HG03460 (cell line): Measurements from ENCODE around the gene CCNDBP1.
"Not testable (repeated sequence)": the region's sequence is repeated elsewhere in the genome, so short reads cannot be mapped to it uniquely, and the experiment has no call there.

Experiments
- ATAC-seq: cut with Tn5 transposase; IDR thresholded peaks from one replicate; pipeline ENCODE4 v1.9.1; 2021; ENCODE audit not compliant: unreplicated experiment

Gene CCNDBP1, protein sequence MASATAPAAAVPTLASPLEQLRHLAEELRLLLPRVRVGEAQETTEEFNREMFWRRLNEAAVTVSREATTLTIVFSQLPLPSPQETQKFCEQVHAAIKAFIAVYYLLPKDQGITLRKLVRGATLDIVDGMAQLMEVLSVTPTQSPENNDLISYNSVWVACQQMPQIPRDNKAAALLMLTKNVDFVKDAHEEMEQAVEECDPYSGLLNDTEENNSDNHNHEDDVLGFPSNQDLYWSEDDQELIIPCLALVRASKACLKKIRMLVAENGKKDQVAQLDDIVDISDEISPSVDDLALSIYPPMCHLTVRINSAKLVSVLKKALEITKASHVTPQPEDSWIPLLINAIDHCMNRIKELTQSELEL

DNA sequence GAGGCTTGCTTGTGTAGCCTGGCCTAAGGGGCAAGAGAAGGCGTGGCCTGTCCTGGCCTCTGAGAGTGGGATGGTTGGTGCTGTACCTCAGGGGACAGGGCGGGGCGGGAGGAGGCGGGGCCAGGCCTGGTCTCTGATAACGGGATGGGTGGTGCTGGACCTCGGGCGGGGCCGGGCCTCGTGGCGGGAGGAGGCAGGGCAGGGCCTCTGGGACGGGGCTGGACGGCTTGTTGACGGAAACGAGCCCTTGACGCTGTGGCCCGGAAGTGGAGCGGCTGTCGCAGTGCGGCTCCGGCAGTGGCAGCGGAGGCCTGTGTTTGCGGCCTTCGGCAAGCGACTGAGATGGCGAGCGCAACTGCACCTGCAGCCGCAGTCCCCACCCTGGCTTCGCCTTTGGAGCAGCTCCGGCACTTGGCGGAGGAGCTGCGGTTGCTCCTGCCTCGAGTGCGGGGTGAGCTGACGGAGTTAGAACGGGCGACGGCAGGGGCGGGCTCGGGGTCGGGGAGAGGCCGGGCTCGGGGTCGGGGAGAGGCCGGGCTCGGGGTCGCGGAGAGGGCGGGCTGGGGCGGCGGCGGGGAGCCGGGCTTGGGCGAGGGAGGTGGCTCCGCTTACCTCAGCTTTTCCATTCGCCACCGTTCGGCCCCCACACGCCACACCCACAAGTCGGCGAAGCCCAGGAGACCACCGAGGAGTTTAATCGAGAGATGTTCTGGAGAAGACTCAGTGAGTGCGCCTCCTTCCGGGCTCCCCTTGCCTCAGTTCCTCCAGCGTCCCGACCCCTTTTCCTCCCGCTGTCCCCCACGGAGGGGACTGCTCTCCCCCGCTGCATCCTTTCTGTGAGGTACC is at the start of gene CCNDBP1:
Gene CCNDBP1 (plus strand): TSS at position 247 of the 846 bp plus-strand sequence. CDS start 96 bp downstream, at position 343.
- peak; percentile 96 for ATAC-seq

DNA sequence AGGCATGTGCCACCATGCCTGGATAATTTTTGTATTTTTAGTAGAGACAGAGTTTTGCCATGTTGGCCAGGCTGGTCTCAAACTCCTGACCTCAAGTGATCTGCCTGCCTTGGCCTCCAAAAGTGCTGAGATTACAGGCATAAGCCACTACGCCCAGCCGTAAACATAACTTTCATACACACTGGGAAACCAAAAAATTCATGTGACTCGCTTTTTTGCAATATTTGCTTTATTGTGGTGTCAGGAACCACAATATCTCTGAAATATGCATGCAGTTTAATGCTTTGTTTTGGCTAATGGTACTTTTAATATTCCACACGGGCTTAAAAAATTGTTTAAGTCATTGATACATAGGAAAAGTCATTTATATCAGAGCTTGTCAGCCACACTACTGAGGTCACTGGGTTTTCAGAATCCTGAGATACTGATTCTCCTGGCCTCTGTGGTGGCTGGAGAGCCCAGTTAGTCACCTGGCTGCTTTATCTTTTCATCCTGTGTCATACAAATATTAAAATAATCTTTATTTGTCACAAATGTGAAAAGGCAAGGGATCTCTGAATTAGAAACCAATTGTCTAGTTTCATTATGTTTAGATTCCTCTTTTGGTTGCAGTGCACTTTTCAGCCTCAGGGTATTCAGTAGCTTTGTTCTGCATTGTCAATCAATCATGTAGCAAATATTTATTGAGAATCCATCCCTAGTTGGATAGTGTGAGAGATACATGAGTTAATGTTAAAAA is 41.8 kb upstream of the CCNDBP1 start:
- no peak for ATAC-seq

- no peak for ATAC-seq
Measured at GRCh38 chr15:43144512-43144911, 40.7 kb upstream of the CCNDBP1 start.

- no peak for ATAC-seq
Measured at GRCh38 chr15:43146184-43146583, 39.0 kb upstream of the CCNDBP1 start.

- ATAC-seq = no peak
Measured at GRCh38 chr15:43150191-43150929, 34.8 kb upstream of the CCNDBP1 start.

DNA sequence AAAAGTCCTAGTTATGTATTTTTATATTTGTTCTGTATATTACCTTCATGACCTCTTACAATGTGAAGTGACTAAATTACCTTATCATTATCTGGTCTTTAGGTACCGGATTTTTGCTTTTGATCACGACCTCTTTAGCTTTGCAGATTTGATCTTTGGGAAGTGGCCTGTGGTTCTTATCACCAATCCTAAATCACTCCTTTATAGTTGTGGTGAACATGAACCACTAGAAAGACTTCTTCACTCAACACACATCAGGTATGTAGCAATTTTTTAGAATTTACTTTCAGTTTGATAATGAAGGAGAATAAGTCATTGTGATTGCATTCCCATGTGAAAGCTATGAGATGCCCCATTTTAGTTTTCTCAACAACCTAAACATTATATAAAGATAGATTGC is 33.5 kb upstream of the CCNDBP1 start:
- no peak for ATAC-seq

DNA sequence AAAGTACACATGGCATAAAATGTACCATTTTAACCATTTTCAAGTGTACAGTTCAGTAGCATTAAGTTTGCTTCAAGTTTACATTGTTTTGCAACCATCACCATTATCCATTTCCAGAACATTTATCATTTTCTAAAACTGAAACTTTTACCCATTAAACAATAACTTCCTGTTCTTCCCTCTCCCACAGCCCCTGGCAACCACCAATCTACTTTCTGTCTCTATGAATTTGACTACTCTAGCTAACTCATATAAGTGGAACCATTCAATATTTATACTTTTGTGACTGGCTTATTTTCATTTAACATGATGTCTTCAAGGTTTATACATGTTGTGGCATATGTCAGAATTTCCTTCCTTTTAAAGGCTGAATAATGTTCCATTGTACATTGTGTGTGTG is 31.9 kb upstream of the CCNDBP1 start:
- no peak for ATAC-seq

DNA sequence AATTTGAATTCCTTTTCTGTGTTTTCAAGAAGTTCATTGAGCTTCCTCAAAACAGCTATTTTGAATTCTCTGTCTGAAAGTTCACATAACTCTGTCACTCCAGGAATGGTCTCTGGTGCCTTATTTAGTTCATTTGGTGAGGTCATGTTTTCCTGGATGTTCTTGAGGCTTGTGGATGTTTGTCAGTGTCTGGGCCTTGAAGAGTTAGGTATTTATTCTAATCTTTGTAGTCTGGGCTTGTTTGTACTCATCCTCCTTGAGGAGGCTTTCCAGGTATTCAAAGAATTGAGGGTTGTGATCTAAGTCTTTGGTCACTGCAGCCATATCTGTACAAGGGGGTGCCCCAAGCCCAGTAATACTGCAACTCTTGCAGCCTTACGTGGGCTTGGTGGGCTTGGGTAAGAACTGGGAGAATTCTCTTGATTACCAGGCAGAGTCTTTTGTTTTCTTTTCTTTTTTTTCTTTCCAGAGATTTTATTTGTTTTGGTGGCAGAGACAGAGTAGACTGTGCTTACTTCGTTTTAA is 19.3 kb upstream of the CCNDBP1 start:
- no peak for ATAC-seq

- not testable (repeated sequence) for ATAC-seq
Measured at GRCh38 chr15:43167261-43167660, 17.9 kb upstream of the CCNDBP1 start.

GRCh38 chr15:43168192-43169107 is 16.8 kb upstream of the CCNDBP1 start:
- ATAC-seq = no peak

GRCh38 chr15:43169888-43170287 is 15.3 kb upstream of the CCNDBP1 start:
- ATAC-seq = no peak

- ATAC-seq = not testable (repeated sequence)
Measured at GRCh38 chr15:43175656-43176309, 9.4 kb upstream of the CCNDBP1 start.

GRCh38 chr15:43177147-43177546 is 8.1 kb upstream of the CCNDBP1 start:
- not testable (repeated sequence) for ATAC-seq

- no peak for ATAC-seq
Measured at GRCh38 chr15:43183270-43183669, 1.9 kb upstream of the CCNDBP1 start.

DNA sequence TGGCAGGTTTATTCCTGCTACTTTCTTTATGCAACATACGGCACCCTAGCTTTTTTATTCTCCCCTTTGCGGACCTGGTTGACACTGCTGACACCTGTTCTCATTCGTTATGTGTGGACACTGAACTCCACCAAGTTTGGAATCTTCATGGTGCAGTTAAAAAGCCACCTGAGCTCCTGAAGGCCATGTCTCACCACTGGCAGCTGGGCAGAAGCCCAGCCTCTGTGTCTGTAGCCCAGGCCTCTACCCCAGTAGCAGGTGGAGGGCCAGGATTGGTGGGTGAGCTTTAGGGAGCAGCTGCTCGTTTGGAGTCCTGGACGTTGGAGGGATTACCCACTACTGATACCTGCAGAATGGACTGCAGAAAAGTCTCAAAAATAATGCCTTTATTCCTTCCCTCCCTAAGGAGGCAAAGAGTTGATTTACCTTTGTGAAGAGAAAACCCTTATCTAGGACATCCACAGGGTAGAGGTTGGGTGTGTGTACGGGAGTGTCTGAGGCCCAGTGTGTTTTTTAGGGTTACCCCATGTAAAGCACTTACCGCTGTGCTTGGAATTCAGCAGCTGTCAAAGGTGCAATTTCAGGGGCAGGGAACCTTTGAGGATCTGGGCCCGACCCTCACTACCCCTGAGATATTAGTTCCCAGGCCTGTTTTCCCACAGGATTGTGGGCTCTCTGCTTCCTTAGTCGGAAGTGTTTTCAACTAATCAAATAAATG is 637 bp upstream of the CCNDBP1 start:
- ATAC-seq = no peak

DNA sequence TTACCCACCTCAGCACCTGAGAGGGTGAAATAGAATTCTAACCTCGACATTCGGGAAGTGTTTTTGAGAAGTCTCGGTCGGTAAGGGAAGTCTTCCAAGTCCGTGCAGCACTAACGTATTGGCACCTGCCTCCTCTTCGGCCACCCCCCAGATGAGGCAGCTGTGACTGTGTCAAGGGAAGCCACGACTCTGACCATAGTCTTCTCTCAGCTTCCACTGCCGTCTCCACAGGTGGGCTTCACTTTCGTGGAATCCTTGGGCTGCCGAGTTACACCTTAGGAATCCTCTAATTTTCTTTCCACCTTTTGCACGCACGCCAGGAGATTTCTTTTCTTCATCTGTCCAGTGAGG is 775 bp downstream of the CCNDBP1 start:
- peak; percentile 31 for ATAC-seq

GRCh38 chr15:43187544-43188155 is 2.4 kb downstream of the CCNDBP1 start:
- no peak for ATAC-seq

- ATAC-seq = no peak
Measured at GRCh38 chr15:43189296-43189695, 4.1 kb downstream of the CCNDBP1 start.
